ENCODE results near the gene EPDR1. TPM values are rescaled to one million over a fixed set of nuclear protein-coding genes. Genes with fewer than 3 reads are reported as not detected.
"Not testable (repeated sequence)": the region's sequence is repeated elsewhere in the genome, so short reads cannot be mapped to it uniquely, and the experiment has no call there.

The EPDR1 gene
- polyA plus RNA-seq, 1 donor = 5.8 TPM

- H3K27me3 ChIP-seq (ENCODE audit: control insufficient read depth, insufficient read depth, low read length) = no peaks in the 10 kb centered on the region
- H3K4me1 ChIP-seq (ENCODE audit: control insufficient read depth, insufficient read depth, low read length) = no peaks in the 10 kb centered on the region
- WGBS (ENCODE audit: insufficient coverage, low lambda C conversion rate) = 100% methylated on average over 2 of the region's 7 CpGs
- no peaks in the 10 kb centered on the region for H3K36me3 ChIP-seq (ENCODE audit: control insufficient read depth, insufficient read depth, low read length)
- no peak for DNase-seq
- no peak overlapping the region for H3K27ac ChIP-seq (ENCODE audit: low read length)
- no peak overlapping the region for H3K4me3 ChIP-seq (ENCODE audit: low read length)
- no peaks in the 10 kb centered on the region for H3K9me3 ChIP-seq (ENCODE audit: control insufficient read depth, low read depth, low read length)
Measured at GRCh38 chr7:37947138-37947940, 26.9 kb downstream of the EPDR1 start.

GRCh38 chr7:37947941-37948210 is 27.4 kb downstream of the EPDR1 start:
- Histone ChIP-seq H3K9me3 (ENCODE audit: control insufficient read depth, low read depth, low read length) (no peaks in the 10 kb centered on the region), H3K36me3 (ENCODE audit: control insufficient read depth, insufficient read depth, low read length) (no peaks in the 10 kb centered on the region), H3K27me3 (ENCODE audit: control insufficient read depth, insufficient read depth, low read length) (no peaks in the 10 kb centered on the region), H3K27ac (ENCODE audit: low read length) (no peak overlapping the region), H3K4me1 (ENCODE audit: control insufficient read depth, insufficient read depth, low read length) (no peaks in the 10 kb centered on the region), H3K4me3 (ENCODE audit: low read length) (no peak overlapping the region)
- DNase-seq = no peak
- no CpG with 5 or more reads among the region's 7 CpGs for WGBS (ENCODE audit: insufficient coverage, low lambda C conversion rate)

- no peaks in the 10 kb centered on the region for H3K4me1 ChIP-seq (ENCODE audit: control insufficient read depth, insufficient read depth, low read length)
- H3K36me3 ChIP-seq (ENCODE audit: control insufficient read depth, insufficient read depth, low read length) = no peaks in the 10 kb centered on the region
- no peak for DNase-seq
- H3K27me3 ChIP-seq (ENCODE audit: control insufficient read depth, insufficient read depth, low read length) = no peaks in the 10 kb centered on the region
- WGBS (ENCODE audit: insufficient coverage, low lambda C conversion rate) = no CpG with 5 or more reads among the region's 2 CpGs
- no peak overlapping the region for H3K4me3 ChIP-seq (ENCODE audit: low read length)
- H3K9me3 ChIP-seq (ENCODE audit: control insufficient read depth, low read depth, low read length) = no peaks in the 10 kb centered on the region
- H3K27ac ChIP-seq (ENCODE audit: low read length) = no peak overlapping the region
Measured at GRCh38 chr7:37952240-37952639, 31.8 kb downstream of the EPDR1 start.

- H3K4me3 ChIP-seq (ENCODE audit: low read length); H3K27me3 ChIP-seq (ENCODE audit: control insufficient read depth, insufficient read depth, low read length); H3K4me1 ChIP-seq (ENCODE audit: control insufficient read depth, insufficient read depth, low read length); H3K36me3 ChIP-seq (ENCODE audit: control insufficient read depth, insufficient read depth, low read length); H3K27ac ChIP-seq (ENCODE audit: low read length); H3K9me3 ChIP-seq (ENCODE audit: control insufficient read depth, low read depth, low read length); DNase-seq: not testable (repeated sequence)
- no CpG with 5 or more reads among the region's 1 CpG for WGBS (ENCODE audit: insufficient coverage, low lambda C conversion rate)
Measured at GRCh38 chr7:37954217-37954616, 33.8 kb downstream of the EPDR1 start.

GRCh38 chr7:37956791-37957190 is 36.4 kb downstream of the EPDR1 start:
- Histone ChIP-seq H3K9me3 (ENCODE audit: control insufficient read depth, low read depth, low read length) (no peaks in the 10 kb centered on the region), H3K27ac (ENCODE audit: low read length) (no peak overlapping the region), H3K27me3 (ENCODE audit: control insufficient read depth, insufficient read depth, low read length) (no peaks in the 10 kb centered on the region), H3K4me3 (ENCODE audit: low read length) (no peak overlapping the region), H3K4me1 (ENCODE audit: control insufficient read depth, insufficient read depth, low read length) (no peaks in the 10 kb centered on the region), H3K36me3 (ENCODE audit: control insufficient read depth, insufficient read depth, low read length) (no peaks in the 10 kb centered on the region)
- no peak for DNase-seq

DNA sequence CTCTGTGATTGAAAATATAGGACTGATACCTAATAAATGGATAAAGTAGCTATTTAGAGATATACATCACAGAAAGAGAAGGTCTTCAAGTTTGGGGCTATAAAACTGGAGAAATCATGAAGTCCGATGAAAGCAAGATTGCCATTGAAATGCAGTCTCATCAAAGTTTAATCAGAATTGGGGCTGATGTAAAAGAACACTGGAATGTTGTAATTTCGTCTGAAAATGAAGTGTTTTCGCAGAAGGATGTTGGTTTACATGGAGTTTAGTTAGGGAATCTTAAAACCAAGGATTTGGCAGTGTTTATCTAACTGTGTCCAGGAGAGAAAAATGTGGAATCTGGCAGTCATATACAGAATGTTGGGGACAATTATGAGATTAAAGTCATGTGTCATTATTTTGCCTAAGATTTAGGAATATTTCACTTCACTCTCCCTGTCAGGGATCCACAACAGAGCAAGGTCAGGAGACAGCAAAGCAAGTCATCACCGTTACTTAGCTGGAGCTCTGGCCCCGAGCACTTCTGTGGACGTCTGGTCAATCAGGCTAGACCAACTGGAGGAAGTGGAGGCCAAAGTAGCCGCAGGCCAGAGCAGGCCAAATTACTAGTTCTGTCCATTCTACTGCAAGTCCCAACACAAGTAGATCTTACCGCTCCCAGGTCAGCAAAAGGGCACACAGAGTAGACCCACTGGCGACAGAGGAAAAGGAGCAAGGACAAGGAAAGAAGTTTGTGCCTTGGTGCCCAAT is 37.0 kb downstream of the EPDR1 start:
- Histone ChIP-seq H3K4me1 (ENCODE audit: control insufficient read depth, insufficient read depth, low read length) (no peaks in the 10 kb centered on the region), H3K36me3 (ENCODE audit: control insufficient read depth, insufficient read depth, low read length) (no peaks in the 10 kb centered on the region), H3K4me3 (ENCODE audit: low read length) (no peak overlapping the region), H3K9me3 (ENCODE audit: control insufficient read depth, low read depth, low read length) (no peaks in the 10 kb centered on the region), H3K27ac (ENCODE audit: low read length) (no peak overlapping the region), H3K27me3 (ENCODE audit: control insufficient read depth, insufficient read depth, low read length) (no peaks in the 10 kb centered on the region)
- DNase-seq = no peak
- WGBS (ENCODE audit: insufficient coverage, low lambda C conversion rate) = 87% methylated on average over 3 of the region's 9 CpGs

DNA sequence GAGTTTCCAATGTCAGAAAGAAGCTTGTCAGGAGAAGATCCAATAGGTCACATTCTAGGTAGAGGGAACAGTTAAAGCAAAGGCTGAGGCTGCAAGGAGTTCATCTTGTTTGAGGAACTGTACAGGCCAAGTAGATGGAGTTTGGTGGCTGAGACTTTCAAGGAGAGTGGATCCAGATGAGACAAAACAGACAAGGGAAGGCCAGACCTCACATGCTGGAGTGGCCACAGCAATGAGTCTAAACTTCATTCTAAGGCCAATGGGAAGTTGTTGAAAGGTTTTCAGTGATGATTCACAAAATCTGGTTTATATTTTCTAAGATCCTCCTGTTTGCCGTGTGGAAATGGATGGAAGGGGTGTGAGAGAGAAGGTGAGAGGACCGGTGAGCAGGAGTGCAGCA is 40.0 kb downstream of the EPDR1 start:
- Histone ChIP-seq H3K4me3 (ENCODE audit: low read length) (no peak overlapping the region), H3K27ac (ENCODE audit: low read length) (no peak overlapping the region), H3K27me3 (ENCODE audit: control insufficient read depth, insufficient read depth, low read length) (no peaks in the 10 kb centered on the region), H3K36me3 (ENCODE audit: control insufficient read depth, insufficient read depth, low read length) (no peaks in the 10 kb centered on the region), H3K4me1 (ENCODE audit: control insufficient read depth, insufficient read depth, low read length) (no peaks in the 10 kb centered on the region), H3K9me3 (ENCODE audit: control insufficient read depth, low read depth, low read length) (no peaks in the 10 kb centered on the region)
- DNase-seq = no peak
- WGBS (ENCODE audit: insufficient coverage, low lambda C conversion rate) = 80% methylated on average over 1 of the region's 2 CpGs

DNA sequence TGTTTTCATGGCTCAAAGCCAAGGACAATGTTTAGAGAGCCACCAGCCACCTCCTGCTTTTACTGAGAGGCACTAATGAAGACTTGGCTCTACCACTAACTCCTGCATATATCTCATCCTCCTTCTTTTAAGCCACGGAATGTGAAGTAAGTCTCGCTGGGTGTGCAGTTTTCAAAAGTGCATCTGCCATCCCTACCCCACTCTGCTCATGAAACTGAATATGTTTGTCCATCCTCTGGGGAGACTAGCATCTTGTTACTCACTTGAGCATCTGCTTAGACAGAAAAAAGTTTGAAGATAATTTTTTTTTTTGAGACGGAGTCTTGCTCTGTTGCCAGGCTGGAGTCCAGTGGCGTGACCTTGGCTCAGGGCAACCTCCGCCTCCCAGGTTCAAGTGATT is 40.8 kb downstream of the EPDR1 start:
- Histone ChIP-seq H3K4me1 (ENCODE audit: control insufficient read depth, insufficient read depth, low read length) (no peaks in the 10 kb centered on the region), H3K27me3 (ENCODE audit: control insufficient read depth, insufficient read depth, low read length) (no peaks in the 10 kb centered on the region), H3K9me3 (ENCODE audit: control insufficient read depth, low read depth, low read length) (no peaks in the 10 kb centered on the region), H3K36me3 (ENCODE audit: control insufficient read depth, insufficient read depth, low read length) (no peaks in the 10 kb centered on the region), H3K27ac (ENCODE audit: low read length) (no peak overlapping the region), H3K4me3 (ENCODE audit: low read length) (no peak overlapping the region)
- DNase-seq = no peak
- WGBS (ENCODE audit: insufficient coverage, low lambda C conversion rate) = no CpG with 5 or more reads among the region's 5 CpGs

DNA sequence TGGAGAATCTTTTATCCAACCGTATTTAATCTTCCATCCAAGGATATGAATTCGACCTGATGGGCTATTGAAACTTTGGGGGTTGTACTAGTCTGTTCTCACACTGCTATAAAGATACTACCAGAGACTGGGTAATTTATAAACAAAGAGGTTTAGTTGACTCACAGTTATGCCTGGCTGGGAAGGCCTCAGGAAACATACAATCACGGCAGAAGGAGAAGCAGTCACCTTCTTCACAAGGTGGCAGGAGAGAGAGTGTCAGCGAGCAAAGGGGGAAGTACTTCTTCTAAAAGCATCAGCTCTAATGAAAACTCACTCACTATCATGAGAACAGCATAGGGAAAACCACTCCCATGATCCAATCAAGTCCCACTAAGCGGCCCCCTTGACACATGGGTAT is 43.8 kb downstream of the EPDR1 start:
- Histone ChIP-seq H3K27me3 (ENCODE audit: control insufficient read depth, insufficient read depth, low read length) (no peaks in the 10 kb centered on the region), H3K27ac (ENCODE audit: low read length) (no peak overlapping the region), H3K36me3 (ENCODE audit: control insufficient read depth, insufficient read depth, low read length) (no peaks in the 10 kb centered on the region), H3K4me1 (ENCODE audit: control insufficient read depth, insufficient read depth, low read length) (no peaks in the 10 kb centered on the region), H3K4me3 (ENCODE audit: low read length) (no peak overlapping the region), H3K9me3 (ENCODE audit: control insufficient read depth, low read depth, low read length) (no peaks in the 10 kb centered on the region)
- WGBS (ENCODE audit: insufficient coverage, low lambda C conversion rate) = no CpG with 5 or more reads among the region's 5 CpGs
- no peak for DNase-seq

- H3K27ac ChIP-seq (ENCODE audit: low read length) = no peak overlapping the region
- no CpG with 5 or more reads among the region's 3 CpGs for WGBS (ENCODE audit: insufficient coverage, low lambda C conversion rate)
- no peak for DNase-seq
Measured at GRCh38 chr7:37970211-37970610, 49.8 kb downstream of the EPDR1 start.

DNA sequence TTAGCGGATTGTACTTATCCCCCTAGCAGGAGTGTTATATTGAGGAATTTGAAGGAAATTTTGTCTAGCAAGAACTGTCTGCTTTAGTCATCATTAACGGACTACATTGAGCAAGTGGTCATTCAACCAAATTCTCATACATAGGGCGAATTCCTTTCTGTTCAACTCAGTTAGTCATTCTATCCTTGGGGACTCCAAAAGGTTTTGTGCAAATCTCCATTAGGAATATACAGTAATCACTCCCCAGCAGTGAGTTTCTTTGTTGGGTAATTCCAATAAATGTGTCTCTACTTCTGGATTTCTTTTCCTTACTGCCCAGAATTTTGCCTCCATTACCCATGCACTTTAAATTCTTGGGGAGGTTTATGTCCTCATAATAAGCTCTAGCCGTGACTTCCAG is 51.1 kb downstream of the EPDR1 start:
- Histone ChIP-seq H3K9me3 (ENCODE audit: control insufficient read depth, low read depth, low read length) (no peaks in the 10 kb centered on the region), H3K4me3 (ENCODE audit: low read length) (no peak overlapping the region), H3K4me1 (ENCODE audit: control insufficient read depth, insufficient read depth, low read length) (no peaks in the 10 kb centered on the region), H3K27ac (ENCODE audit: low read length) (no peak overlapping the region), H3K27me3 (ENCODE audit: control insufficient read depth, insufficient read depth, low read length) (no peaks in the 10 kb centered on the region), H3K36me3 (ENCODE audit: control insufficient read depth, insufficient read depth, low read length) (no peaks in the 10 kb centered on the region)
- 100% methylated on average over 1 of the region's 4 CpGs for WGBS (ENCODE audit: insufficient coverage, low lambda C conversion rate)
- DNase-seq = no peak

More at GRCh38 chr7:37970211-37970610, 49.8 kb downstream of the EPDR1 start:
- Histone ChIP-seq H3K36me3 (ENCODE audit: control insufficient read depth, insufficient read depth, low read length) (no peaks in the 10 kb centered on the region), H3K9me3 (ENCODE audit: control insufficient read depth, low read depth, low read length) (no peaks in the 10 kb centered on the region), H3K4me3 (ENCODE audit: low read length) (no peak overlapping the region), H3K27me3 (ENCODE audit: control insufficient read depth, insufficient read depth, low read length) (no peaks in the 10 kb centered on the region), H3K4me1 (ENCODE audit: control insufficient read depth, insufficient read depth, low read length) (no peaks in the 10 kb centered on the region)

Measured in large intestine (tissue), 3 donors.